Natural killer cell treated with Interleukin-12 subunit alpha and Interleukin-12 subunit beta and Interleukin-15 and Interleukin-18, amount 100 ng/mL, for 72 hours (primary cell): ENCODE data around the gene CDC42BPG. TPM values are rescaled to one million over a fixed set of nuclear protein-coding genes. Genes with fewer than 3 reads are reported as not detected.

ENCODE experiments used
- ATAC-seq, 2 donors: fragments of 150-1000 bp; cut with Tn5 transposase in 1 of 2; sonication (Bioruptor Pico), chemical (Tn5 transposase) in 1 of 2; 2 replicates each; pipeline ENCODE4 v1.10.0; 2021
- DNase-seq: peaks from one replicate; pipeline ENCODE4 v3.0.0; 2022; ENCODE audit warnings: low spot score
- H3K27ac Mint-ChIP-seq, 2 donors: 1 replicate in 1 of 2; 2 replicates in 1 of 2; pipeline ENCODE4 v1.8.0; 2022; ENCODE audit warnings: mixed read lengths in 2 of 2, mild to moderate bottlenecking in 1 of 2, moderate library complexity in 1 of 2
- H3K27me3 Mint-ChIP-seq, 2 donors: 1 replicate in 1 of 2; 2 replicates in 1 of 2; pipeline ENCODE4 v1.8.0; 2022; ENCODE audit warnings: mixed read lengths in 2 of 2
- H3K36me3 Mint-ChIP-seq: one replicate; pipeline ENCODE4 v1.8.0; 2022; ENCODE audit warnings: mixed read lengths
- H3K4me1 Mint-ChIP-seq, 2 donors: 1 replicate in 1 of 2; 2 replicates in 1 of 2; pipeline ENCODE4 v1.8.0; 2022; ENCODE audit warnings: low read depth in 2 of 2, mixed read lengths in 2 of 2, mild to moderate bottlenecking in 1 of 2
- H3K4me3 Mint-ChIP-seq: one replicate; pipeline ENCODE4 v1.8.0; 2022; ENCODE audit warnings: mixed read lengths
- H3K9me3 Mint-ChIP-seq: 2 replicates; pipeline ENCODE4 v1.8.0; 2022; ENCODE audit warnings: mixed read lengths
- total RNA-seq, 2 donors: library from RNA; stranded (reverse); gene quantifications; one replicate each; pipeline ENCODE4 v1.2.3, GENCODE V29; 2022

The CDC42BPG gene
- total RNA-seq, 2 donors from 2014 or later: 0.59 to 1.9 TPM

GRCh38 chr11:64845129-64845775 lies 799 bp upstream of the CDC42BPG start:
- DNase-seq: no peak
- H3K27me3 Mint-ChIP-seq: no peaks in the 10 kb centered on the region
- H3K27ac Mint-ChIP-seq: peak overlapping the region; percentile 41 to 47
- H3K36me3 Mint-ChIP-seq: no peaks in the 10 kb centered on the region
- H3K9me3 Mint-ChIP-seq: no peaks in the 10 kb centered on the region
- peaks cover 31 to 34% of the 10 kb centered on the region in 2 donors for H3K4me1 Mint-ChIP-seq
- H3K4me3 Mint-ChIP-seq: peak overlapping the region; percentile 70
- no peak for ATAC-seq

- H3K27me3 Mint-ChIP-seq: no peaks in the 10 kb centered on the region
- ATAC-seq (no peak), DNase-seq (no peak)
- H3K4me3 Mint-ChIP-seq: peak overlapping the region; percentile 66
- no peaks in the 10 kb centered on the region for H3K36me3 Mint-ChIP-seq
- H3K4me1 Mint-ChIP-seq: peaks cover 21 to 26% of the 10 kb centered on the region in 2 donors
- no peaks in the 10 kb centered on the region for H3K9me3 Mint-ChIP-seq
- peak overlapping the region in 1 of 2 donors; percentile 71 for H3K27ac Mint-ChIP-seq
These were observed 645 bp downstream of the CDC42BPG start for GRCh38 chr11:64843686-64844329.

GRCh38 chr11:64842851-64843685 lies 1.4 kb downstream of the CDC42BPG start:
- ATAC-seq (no peak), DNase-seq (no peak)
- Mint-ChIP-seq H3K4me1 (peaks cover 14 to 20% of the 10 kb centered on the region in 2 donors), H3K4me3 (peak overlapping the region; percentile 69), H3K27ac (peak overlapping the region in 1 of 2 donors; percentile 71), H3K27me3 (no peaks in the 10 kb centered on the region), H3K36me3 (no peaks in the 10 kb centered on the region), H3K9me3 (no peaks in the 10 kb centered on the region)

- no peak for DNase-seq
- Mint-ChIP-seq H3K9me3 (no peaks in the 10 kb centered on the region), H3K4me1 (peaks cover 12 to 18% of the 10 kb centered on the region in 2 donors), H3K27me3 (no peaks in the 10 kb centered on the region), H3K36me3 (no peaks in the 10 kb centered on the region), H3K27ac (no peak overlapping the region), H3K4me3 (no peak overlapping the region)
- no peak for ATAC-seq
These were observed 2.1 kb downstream of the CDC42BPG start for GRCh38 chr11:64842366-64842759.

GRCh38 chr11:64841592-64842365 lies 2.7 kb downstream of the CDC42BPG start:
- ATAC-seq (no peak), DNase-seq (no peak)
- Mint-ChIP-seq H3K4me3 (no peak overlapping the region), H3K9me3 (no peaks in the 10 kb centered on the region), H3K27me3 (no peaks in the 10 kb centered on the region), H3K27ac (no peak overlapping the region), H3K4me1 (peaks cover 12 to 16% of the 10 kb centered on the region in 2 donors), H3K36me3 (no peaks in the 10 kb centered on the region)

GRCh38 chr11:64839887-64840782 lies 4.3 kb downstream of the CDC42BPG start:
- no peak for ATAC-seq
- Mint-ChIP-seq H3K27me3 (no peaks in the 10 kb centered on the region), H3K4me3 (no peak overlapping the region), H3K36me3 (no peaks in the 10 kb centered on the region), H3K27ac (no peak overlapping the region), H3K9me3 (no peaks in the 10 kb centered on the region), H3K4me1 (peaks cover 11 to 14% of the 10 kb centered on the region in 2 donors)
- no peak for DNase-seq

- Mint-ChIP-seq H3K4me3 (no peak overlapping the region), H3K36me3 (no peaks in the 10 kb centered on the region), H3K9me3 (no peaks in the 10 kb centered on the region), H3K27ac (no peak overlapping the region), H3K27me3 (no peaks in the 10 kb centered on the region), H3K4me1 (peaks cover 7 to 11% of the 10 kb centered on the region in 2 donors)
- no peak for DNase-seq
- no peak for ATAC-seq
These were observed 5.1 kb downstream of the CDC42BPG start for GRCh38 chr11:64839335-64839734.

GRCh38 chr11:64838600-64839334 lies 5.7 kb downstream of the CDC42BPG start:
- Mint-ChIP-seq H3K4me3 (no peak overlapping the region), H3K4me1 (peaks cover 7 to 8% of the 10 kb centered on the region in 2 donors), H3K9me3 (no peaks in the 10 kb centered on the region), H3K36me3 (no peaks in the 10 kb centered on the region), H3K27ac (no peak overlapping the region), H3K27me3 (no peaks in the 10 kb centered on the region)
- no peak for DNase-seq
- no peak for ATAC-seq

- Mint-ChIP-seq H3K4me1 (peaks cover 5 to 7% of the 10 kb centered on the region in 2 donors), H3K27ac (no peak overlapping the region), H3K36me3 (no peaks in the 10 kb centered on the region), H3K27me3 (no peaks in the 10 kb centered on the region), H3K4me3 (no peak overlapping the region), H3K9me3 (no peaks in the 10 kb centered on the region)
- DNase-seq (no peak), ATAC-seq (no peak)
These were observed 6.5 kb downstream of the CDC42BPG start for GRCh38 chr11:64837887-64838351.

GRCh38 chr11:64836448-64837072 lies 7.9 kb downstream of the CDC42BPG start:
- ATAC-seq (no peak), DNase-seq (no peak)
- Mint-ChIP-seq H3K36me3 (no peaks in the 10 kb centered on the region), H3K9me3 (no peaks in the 10 kb centered on the region), H3K27ac (no peak overlapping the region), H3K4me3 (no peak overlapping the region), H3K4me1 (peaks cover 5 to 7% of the 10 kb centered on the region in 2 donors), H3K27me3 (no peaks in the 10 kb centered on the region)

- no peaks in the 10 kb centered on the region for H3K9me3 Mint-ChIP-seq
- no peak overlapping the region for H3K27ac Mint-ChIP-seq
- DNase-seq: no peak
- no peak overlapping the region for H3K4me3 Mint-ChIP-seq
- ATAC-seq: no peak
- H3K36me3 Mint-ChIP-seq: no peaks in the 10 kb centered on the region
- H3K27me3 Mint-ChIP-seq: no peaks in the 10 kb centered on the region
- peaks cover 5 to 7% of the 10 kb centered on the region in 2 donors for H3K4me1 Mint-ChIP-seq
These were observed 8.6 kb downstream of the CDC42BPG start for GRCh38 chr11:64835616-64836447.
